Kidney tubule cell (primary cell): ENCODE measurements around the gene TIGD2.

ENCODE experiments used
- DNase-seq: peaks from one replicate; pipeline ENCODE4 v3.0.0-alpha.2; 2018; ENCODE audit warnings: low spot score

Gene TIGD2

DNA sequence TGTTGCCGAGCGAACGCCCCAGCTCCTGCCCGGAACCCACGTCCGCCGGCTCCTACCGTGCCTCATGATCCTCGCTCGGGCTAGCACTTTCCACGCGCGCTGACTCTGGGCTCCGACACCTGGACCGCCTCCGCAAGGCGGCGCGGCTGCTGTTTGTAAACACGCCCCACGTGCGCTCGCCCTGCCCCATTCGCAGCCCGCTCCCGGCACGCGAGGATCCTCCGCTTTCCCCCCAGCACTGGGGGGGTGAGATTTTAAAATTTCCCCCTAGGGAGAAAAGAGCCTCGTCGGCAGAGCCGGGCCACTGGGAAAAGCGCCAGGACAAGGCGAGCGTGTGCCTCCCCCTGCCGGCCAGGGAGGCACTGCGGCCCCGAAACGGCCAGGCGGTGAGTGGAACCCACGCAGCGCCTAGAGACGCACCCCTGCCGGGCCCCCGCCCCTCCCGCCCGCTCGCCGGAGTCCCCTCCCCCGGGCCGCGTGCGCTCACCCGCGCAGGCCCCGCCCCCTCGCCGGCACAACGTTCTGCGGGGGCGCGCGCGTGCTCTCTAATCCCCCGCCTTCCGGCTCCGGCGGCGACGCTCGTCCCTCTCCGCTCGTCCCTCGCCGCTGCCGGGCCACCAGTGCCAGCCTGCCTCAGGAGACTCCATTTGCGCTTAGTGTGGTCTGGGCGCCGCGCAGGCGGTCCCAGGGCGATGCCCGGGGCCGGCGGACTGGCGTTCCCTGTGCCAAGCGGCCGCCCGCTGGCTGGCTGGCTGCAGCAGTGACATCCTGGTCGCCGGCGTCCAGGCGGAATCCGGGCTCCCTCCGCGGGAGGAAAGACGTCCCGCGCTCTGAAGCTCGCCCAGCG, at the start of gene TIGD2:
TSS of gene TIGD2 (plus strand) at position 548 of the 847 bp plus-strand sequence. CDS start 1,442 bp downstream, outside the sequence.
- peak; percentile 92 for DNase-seq

GRCh38 chr4:89064848-89065247, 46.5 kb upstream of the TIGD2 start:
- peak; percentile 92 for DNase-seq

DNA sequence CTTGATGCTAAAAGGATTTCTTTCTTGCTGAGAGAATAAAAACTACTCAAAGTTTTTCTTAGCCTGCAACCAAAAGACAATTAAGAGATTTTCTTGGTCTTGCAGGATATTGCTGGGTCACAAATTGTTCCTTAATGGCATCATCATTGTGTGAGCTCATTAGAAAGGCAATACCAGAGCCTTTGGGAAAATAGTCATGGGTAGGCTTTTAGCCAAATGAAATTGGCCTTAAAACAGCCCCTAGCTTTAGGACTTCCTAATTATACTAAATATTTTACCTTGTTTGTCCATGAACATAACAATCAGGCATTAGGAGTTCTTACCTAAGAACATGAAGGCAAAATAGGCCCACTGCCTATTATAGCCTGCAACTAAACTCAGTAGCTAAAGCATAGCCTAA, 43.9 kb upstream of the TIGD2 start:
- DNase-seq = peak; percentile 22

DNA sequence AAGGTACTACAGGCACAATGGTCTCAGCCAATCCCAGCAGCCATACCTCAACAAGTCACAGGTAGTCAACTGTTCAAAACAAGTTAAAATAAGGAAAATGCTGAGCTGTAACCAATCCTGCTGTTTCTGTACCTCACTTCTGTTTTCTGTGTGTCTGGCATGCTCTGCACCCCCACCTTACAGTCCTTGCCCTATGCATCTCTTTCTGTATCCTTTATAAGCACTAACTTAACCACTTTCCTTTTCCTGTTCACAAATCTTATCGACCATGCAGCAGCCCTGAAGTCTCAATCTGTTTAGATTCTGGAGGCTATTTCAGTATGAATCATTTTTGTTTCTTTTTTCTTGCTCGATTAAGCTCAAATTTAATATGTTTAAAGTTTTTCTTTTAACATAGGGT, 41.9 kb upstream of the TIGD2 start:
- DNase-seq = no peak

- DNase-seq = no peak
Measured at GRCh38 chr4:89070041-89070440, 41.3 kb upstream of the TIGD2 start.

- no peak for DNase-seq
Measured at GRCh38 chr4:89071311-89071710, 40.0 kb upstream of the TIGD2 start.

- peak; percentile 19 for DNase-seq
Measured at GRCh38 chr4:89072921-89073320, 38.4 kb upstream of the TIGD2 start.

- peak; percentile 77 for DNase-seq
Measured at GRCh38 chr4:89077761-89078160, 33.6 kb upstream of the TIGD2 start.

GRCh38 chr4:89078300-89078699, 33.0 kb upstream of the TIGD2 start:
- no peak for DNase-seq

DNA sequence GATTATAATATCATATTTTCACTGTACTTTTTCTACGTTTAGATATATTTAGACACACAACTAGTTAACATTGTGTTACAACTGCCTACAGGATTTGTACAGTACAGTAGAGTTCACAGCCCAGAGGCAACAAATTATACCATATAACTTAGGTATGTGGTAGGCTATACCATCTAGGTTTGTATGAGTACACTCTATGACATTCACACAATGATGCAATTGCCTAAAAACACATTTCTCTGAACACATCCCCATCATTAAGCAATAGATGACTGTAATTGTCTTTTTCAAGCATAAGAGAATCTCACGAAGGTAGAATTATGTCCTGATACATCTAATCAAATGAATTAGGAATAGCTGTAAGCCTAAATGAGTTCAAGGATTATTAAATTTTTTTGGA, 12.3 kb upstream of the TIGD2 start:
- DNase-seq = no peak

DNA sequence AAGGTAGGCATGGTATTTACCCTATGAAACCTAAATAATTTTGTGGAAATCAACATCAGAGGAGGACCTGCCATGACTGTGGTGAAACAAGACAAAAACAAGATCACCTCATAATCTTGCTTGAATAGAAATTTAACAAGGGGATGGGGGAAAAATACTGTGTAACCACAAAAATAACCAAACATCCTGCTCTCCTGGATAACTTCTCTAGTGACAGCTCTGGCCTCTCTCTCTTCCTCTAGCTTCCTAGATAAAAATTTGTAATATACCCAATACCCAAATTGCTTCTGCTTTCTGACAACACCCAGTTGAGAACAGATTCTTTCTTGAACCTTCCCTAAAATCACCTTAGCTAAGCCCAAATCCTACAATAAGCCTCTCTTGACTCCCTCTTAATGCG, 11.9 kb upstream of the TIGD2 start:
- DNase-seq = no peak

- no peak for DNase-seq
Measured at GRCh38 chr4:89100853-89101252, 10.5 kb upstream of the TIGD2 start.

DNA sequence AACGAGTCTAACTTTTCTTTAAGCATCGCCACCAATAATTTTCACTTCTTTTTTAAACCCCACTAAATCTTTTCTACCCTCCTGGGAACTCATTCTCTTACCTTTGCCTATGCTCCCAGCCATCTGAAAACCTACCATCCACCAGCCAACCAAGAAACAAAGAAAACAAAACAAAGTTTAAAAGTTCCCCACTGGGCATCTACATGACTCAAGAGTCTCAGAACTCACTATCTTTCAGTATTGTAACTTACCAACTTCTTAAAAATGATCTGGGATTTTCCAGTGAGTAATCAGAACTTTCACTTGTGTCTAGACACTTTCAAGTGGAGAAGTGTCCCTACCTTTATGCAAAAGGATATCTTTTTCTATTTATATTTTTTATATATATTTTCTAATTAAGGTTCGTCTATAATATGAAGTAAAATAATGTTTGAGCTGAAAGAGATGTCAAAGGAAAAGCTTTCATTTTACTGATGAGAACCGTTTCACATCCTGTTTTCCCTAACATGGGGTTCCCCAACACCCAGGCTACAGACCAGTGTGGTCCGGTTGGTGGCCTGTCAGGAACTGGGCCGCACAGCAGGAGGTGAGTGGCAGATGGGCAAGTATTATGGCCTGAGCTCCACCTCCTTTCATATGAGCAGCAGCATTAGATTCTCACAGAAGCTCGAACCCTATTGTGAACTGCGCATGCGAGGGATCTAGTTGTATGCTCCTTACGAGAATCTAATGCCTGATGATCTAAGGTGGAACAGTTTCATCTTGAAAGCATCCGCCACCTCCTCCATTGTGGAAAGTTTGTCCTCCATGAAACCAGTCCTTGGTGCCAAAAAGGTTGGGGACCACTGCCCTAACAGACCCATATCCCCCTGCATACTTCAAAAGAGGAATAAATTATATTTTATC, 9.8 kb upstream of the TIGD2 start:
- DNase-seq = peak; percentile 76

DNA sequence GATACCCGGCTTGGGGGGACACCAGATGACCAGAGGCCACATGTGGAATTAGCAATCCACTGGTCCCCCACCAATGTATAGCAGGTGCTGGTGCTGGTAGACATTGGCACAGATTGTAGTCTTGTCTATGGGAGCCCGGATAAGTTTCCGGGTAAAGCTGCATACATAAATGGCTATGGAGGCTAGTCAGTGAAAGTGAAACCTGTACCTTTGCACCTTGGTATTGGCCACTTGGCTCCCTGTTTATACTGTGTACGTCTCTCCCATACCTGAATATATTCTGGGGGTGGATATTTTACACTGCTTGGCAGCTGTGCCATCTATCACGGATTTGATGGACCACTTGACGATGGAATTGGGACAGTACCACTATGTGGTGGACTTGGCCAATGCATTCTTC, 5.6 kb upstream of the TIGD2 start:
- DNase-seq = no peak

GRCh38 chr4:89108091-89108490, 3.2 kb upstream of the TIGD2 start:
- no peak for DNase-seq

DNA sequence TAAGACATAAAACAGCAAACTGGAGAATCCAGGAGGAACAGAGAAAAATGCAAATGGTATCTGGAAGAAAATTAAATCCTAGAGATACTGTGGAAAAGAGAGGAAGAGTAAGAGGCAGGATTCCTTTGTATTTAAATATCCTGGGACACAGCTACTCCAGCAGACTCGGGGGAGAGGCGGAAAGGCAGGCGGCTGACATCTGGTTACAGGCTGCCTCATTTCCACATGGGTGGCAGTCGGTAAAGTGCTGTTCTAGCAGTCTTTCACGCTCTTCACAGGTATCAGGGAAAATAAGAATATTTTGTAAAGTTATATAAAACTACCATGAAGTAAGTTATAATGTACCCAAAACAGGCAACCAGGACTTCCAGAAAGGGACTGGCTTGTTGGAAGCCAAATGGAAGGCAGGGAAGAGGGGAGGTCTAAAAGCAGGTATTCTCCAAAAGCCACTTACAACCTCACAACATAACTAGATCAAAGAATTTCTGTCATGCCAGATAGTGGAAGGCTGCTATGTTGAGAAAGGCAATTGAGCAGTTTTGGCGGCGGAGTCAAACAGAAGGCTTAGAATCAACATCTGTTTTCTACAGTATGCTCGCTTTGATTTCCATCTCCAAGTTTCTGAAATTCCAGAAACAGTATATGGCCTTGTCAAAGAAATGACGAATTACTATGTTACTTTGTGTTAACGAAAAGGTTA, 1.3 kb upstream of the TIGD2 start:
- no peak for DNase-seq

- peak; percentile 59 for DNase-seq
Measured at GRCh38 chr4:89110541-89110985, 770 bp upstream of the TIGD2 start.

DNA sequence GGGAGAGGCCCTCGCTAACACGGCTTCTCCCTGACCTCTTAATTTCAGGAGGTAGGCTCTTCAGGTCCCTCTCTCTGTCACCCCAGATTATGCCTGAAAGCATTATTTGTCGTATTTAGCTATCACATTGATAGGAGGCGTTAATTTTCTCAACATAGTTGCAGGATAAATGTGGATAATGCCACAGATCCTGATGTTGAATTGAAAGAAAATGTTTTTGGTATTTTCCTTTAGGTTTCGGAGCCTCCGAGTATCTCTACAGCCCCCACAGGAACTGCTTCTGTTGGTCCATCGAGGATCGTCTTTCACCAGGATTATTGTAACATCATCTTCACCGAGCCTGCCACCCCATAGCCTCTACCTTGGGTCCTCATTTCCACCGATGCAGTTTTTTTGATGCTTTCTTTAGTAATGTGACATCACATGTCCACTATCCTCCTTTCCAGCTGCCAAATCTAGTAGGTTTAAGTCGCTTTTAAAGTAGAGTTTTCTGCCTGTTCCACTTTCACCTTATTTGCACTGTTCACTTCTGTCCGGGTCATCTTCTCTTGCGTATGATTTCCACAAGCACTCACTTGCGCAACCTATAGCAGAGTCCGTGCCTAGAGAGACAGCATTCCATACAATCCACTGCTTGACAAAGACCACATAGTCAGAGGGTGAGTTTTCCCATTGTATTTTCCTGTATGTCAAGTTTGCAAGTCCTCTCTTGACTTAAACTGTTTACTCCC, 665 bp downstream of the TIGD2 start:
- peak; percentile 68 for DNase-seq

DNA sequence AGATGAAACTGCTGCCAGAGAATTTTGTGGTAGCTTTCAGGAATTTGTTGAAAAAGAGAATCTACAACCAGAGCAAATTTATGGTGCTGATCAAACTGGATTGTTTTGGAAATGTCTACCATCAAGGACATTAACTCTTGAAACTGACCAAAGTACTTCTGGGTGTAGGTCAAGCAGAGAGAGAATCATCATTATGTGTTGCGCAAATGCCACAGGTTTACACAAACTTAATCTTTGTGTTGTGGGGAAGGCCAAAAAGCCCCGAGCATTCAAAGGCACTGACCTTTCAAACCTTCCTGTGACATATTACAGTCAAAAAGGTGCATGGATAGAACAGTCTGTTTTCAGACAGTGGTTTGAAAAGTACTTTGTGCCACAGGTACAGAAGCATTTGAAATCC, 2.1 kb downstream of the TIGD2 start:
- no peak for DNase-seq

GRCh38 chr4:89114100-89114499, 2.8 kb downstream of the TIGD2 start:
- DNase-seq = no peak

DNA sequence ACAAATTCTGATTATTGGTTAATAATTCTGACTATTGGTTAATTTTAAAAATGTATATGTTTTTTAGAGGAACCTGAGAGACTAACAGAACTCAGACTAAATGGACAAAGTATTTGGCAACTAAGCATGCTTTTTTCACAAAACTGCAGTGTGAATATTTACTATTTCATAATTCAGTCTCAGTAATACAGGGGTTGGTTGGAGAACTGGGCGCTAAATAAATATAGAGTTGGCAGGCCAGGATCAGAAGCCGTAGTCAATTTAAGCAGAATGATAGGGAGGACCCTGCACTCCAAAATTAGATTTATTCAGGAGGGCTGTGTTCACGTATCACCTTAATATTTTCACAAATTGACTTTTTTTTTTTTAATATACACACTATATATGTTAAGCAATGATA, 5.8 kb downstream of the TIGD2 start:
- DNase-seq = no peak

DNA sequence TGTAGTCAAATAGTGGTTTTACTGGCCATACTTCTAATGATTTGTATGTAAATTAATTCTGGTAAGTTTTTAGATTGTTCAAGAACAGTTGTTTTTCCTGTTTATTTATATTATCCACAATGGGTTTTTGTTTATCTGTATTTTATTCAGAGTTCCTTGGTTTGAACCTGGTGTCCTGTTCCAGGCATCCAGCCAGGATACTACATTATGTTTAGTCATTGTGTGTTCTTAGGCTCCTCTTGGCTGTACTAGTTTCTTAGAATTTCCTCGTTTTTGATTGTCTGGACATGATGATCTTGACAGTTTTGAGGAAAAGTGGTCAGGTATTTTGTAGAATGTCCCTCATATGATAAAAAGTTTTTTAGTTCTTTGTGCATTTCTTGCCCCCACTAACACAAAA, 7.8 kb downstream of the TIGD2 start:
- no peak for DNase-seq
